HFFc6 (cell line): ENCODE measurements around the gene MAP1A. TPM values are rescaled to one million over a fixed set of nuclear protein-coding genes. Genes with fewer than 3 reads are reported as not detected.

Source experiments
- DNase-seq: peaks from one replicate; pipeline ENCODE4 v3.0.0-alpha.2; 2018
- H3K27ac Mint-ChIP-seq: 2 replicates; pipeline ENCODE4 v1.8.0; 2020; ENCODE audit warnings: mild to moderate bottlenecking, mixed read lengths
- H3K27me3 Mint-ChIP-seq: 2 replicates; pipeline ENCODE4 v1.8.0; 2021; ENCODE audit warnings: mild to moderate bottlenecking, moderate library complexity, mixed read lengths; ENCODE audit not compliant: insufficient read depth
- H3K36me3 Mint-ChIP-seq: 2 replicates; pipeline ENCODE4 v1.8.0; 2021; ENCODE audit warnings: low read depth, mixed read lengths
- H3K4me1 Mint-ChIP-seq: 2 replicates; pipeline ENCODE4 v1.8.0; 2020; ENCODE audit warnings: low read depth, mixed read lengths
- H3K4me3 Mint-ChIP-seq: 2 replicates; pipeline ENCODE4 v1.8.0; 2020; ENCODE audit warnings: mild to moderate bottlenecking, moderate library complexity, mixed read lengths
- H3K9me3 Mint-ChIP-seq: 2 replicates; pipeline ENCODE4 v1.8.0; 2020; ENCODE audit warnings: mild to moderate bottlenecking, mixed read lengths
- total RNA-seq, 6 experiments: library from RNA; stranded (reverse); fragmentation: NEBNext Ultra II Directional; extraction: Animal tissue kit (Norgen Biotek cat#: 25700); gene quantifications; 2 replicates in 1 of 6; 3 replicates in 5 of 6; pipeline ENCODE4 v1.2.3, GENCODE V29; 2021
- TF ChIP-seq, protein P1 (sequence below): fragments of 200-600 bp; sonication (generic); IDR thresholded peaks from 2 replicates; pipeline ENCODE4 v1.5.0; 2021; ENCODE audit warnings: antibody characterized with exemption, mild to moderate bottlenecking

Gene MAP1A
- total RNA-seq, 6 experiments from 2014 or later, result 136 to 174 (median 169) TPM

DNA sequence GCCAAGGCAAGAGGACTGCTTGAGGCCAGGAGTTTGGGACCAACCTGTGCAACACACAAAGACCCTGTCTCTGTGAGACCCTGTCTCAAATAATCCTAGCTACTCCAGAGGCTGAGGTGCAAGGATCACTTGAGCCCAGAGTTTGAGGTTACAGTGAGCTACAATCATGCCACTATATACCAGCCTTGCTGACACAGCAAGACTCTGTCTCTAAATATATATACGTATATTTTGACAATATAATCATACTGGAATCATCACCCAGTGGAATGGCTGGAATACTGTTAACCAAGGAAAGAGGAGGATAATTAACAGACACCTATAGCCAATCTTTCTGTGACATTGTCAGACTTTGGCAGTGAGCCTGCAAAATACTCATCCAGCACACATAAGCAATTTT lies 9.0 kb upstream of the MAP1A start:
- H3K4me1 Mint-ChIP-seq, result peaks cover 71% of the 10 kb centered on the region
- H3K4me3 Mint-ChIP-seq, result no peak overlapping the region
- DNase-seq, result no peak
- TF ChIP-seq, protein P1, sequence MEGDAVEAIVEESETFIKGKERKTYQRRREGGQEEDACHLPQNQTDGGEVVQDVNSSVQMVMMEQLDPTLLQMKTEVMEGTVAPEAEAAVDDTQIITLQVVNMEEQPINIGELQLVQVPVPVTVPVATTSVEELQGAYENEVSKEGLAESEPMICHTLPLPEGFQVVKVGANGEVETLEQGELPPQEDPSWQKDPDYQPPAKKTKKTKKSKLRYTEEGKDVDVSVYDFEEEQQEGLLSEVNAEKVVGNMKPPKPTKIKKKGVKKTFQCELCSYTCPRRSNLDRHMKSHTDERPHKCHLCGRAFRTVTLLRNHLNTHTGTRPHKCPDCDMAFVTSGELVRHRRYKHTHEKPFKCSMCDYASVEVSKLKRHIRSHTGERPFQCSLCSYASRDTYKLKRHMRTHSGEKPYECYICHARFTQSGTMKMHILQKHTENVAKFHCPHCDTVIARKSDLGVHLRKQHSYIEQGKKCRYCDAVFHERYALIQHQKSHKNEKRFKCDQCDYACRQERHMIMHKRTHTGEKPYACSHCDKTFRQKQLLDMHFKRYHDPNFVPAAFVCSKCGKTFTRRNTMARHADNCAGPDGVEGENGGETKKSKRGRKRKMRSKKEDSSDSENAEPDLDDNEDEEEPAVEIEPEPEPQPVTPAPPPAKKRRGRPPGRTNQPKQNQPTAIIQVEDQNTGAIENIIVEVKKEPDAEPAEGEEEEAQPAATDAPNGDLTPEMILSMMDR, result no peak
- no peaks in the 10 kb centered on the region for H3K9me3 Mint-ChIP-seq
- no peaks in the 10 kb centered on the region for H3K36me3 Mint-ChIP-seq
- H3K27ac Mint-ChIP-seq, result peak overlapping the region; percentile 97
- no peaks in the 10 kb centered on the region for H3K27me3 Mint-ChIP-seq

DNA sequence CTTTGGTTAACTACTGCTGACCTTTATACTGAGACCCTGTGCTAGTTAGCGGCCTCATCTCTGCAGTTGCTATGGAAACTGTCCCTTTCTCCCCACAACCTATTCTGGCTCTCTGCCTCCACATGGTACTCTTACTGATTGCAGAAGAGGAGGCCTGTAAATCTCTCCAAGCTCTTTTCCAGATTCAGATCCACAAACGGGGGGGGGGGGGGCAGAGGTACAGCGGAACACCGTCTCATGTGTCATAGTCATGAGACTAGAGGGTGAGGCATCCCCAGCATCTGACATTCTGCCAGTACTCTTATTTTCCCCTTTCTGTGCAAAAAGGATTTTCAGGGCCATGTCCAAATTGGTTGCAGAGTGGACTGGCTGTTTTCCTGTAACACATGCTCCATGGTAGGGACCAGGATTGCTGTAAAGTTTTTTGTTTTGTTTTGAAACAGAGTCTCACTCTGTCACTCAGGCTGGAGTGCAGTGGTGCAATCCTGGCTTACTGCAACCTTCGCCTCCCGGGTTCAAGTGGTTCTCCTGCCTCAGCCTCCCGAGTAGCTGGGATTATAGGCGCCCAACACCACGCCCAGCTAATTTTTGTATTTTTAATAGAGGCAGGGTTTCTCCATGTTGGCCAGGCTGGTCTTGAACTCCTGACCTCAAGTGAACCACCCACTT lies 8.3 kb upstream of the MAP1A start:
- peak overlapping the region; percentile 97 for H3K27ac Mint-ChIP-seq
- TF ChIP-seq, protein P1, result no peak
- no peaks in the 10 kb centered on the region for H3K27me3 Mint-ChIP-seq
- DNase-seq, result peak; percentile 39
- H3K4me3 Mint-ChIP-seq, result peak overlapping the region; percentile 94
- H3K9me3 Mint-ChIP-seq, result no peaks in the 10 kb centered on the region
- H3K4me1 Mint-ChIP-seq, result peaks cover 78% of the 10 kb centered on the region
- no peaks in the 10 kb centered on the region for H3K36me3 Mint-ChIP-seq

DNA sequence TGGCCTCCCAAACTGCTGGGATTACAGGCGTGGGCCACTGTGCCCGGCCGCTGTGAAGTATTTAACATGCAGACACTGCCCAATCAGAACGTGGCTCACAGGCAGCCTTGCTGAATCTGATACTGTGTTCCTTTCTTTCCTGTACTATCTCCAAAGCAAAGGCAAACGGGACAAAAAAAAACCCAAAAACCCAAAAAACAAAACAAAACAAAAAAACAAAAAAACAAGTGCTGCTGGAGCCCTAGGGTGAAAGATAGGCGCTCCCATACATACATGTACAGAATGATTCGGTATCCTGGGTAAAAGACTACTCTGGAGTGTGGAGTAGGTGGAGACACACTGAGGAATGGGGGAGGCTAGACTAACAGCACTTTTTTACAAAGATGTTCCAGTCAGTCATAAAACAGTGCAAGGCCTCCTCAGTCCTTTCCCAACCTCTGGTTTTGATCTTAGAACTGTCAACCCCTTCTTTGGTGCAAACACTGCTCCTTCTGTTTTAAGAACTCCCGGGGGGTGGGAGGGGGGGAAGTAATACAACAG lies 7.7 kb upstream of the MAP1A start:
- Mint-ChIP-seq H3K27ac (peak overlapping the region; percentile 97), H3K4me1 (peaks cover 80% of the 10 kb centered on the region), H3K36me3 (no peaks in the 10 kb centered on the region), H3K27me3 (peaks cover 2% of the 10 kb centered on the region; the same call in 1 of the 2 replicates), H3K4me3 (peak overlapping the region; percentile 94), H3K9me3 (no peaks in the 10 kb centered on the region)
- TF ChIP-seq, protein P1, result no peak
- peak; percentile 34 for DNase-seq

GRCh38 chr15:43510200-43511011 lies 7.0 kb upstream of the MAP1A start:
- Mint-ChIP-seq H3K4me1 (peaks cover 79% of the 10 kb centered on the region), H3K4me3 (peak overlapping the region; percentile 94), H3K36me3 (no peaks in the 10 kb centered on the region), H3K9me3 (no peaks in the 10 kb centered on the region), H3K27me3 (peaks cover 2% of the 10 kb centered on the region; the same call in 1 of the 2 replicates), H3K27ac (peak overlapping the region; percentile 97)
- TF ChIP-seq, protein P1, result peak; percentile 63
- DNase-seq, result peak; percentile 99

DNA sequence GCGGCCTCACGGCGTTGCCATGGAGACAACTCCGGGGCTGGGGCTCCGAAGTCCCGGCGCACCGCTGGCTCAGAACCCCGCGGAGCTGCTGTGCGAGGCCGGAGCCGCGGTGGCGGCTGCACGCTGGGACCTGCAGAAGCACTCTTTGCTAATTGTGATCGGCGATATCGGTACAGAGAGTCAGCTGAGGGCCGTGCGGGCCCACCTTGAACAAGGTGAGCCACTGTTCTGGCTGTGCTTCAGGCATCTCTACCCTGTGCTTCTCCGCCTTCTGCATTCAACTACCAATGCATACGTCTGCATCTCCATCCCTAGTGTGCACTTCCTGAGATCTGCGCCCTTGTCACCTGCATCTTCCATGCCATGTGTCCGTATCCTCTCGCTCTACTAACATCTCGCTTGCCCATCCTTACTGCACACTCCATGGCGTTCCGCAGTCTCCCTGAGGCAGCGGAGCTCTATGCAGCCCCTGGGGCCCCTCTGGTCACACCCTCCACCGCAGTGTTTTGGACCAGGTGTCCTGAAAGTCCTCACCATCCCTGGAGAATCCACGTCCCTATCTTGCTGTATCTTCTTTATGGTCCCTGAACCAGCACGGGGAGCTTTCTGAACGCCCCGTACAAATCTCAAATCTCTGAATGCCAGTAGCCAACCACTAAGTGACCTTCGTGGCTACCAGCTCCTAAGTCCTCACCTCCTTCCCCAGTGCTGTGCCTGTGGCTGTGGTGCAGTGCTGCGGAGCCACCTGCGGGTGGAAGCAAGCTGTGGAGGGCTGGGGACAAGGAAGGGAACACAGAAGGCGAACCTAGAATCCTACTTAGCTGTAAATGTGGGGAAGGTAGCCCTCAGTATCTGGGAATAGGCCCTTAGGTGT lies 6.2 kb upstream of the MAP1A start:
- Mint-ChIP-seq H3K36me3 (no peaks in the 10 kb centered on the region), H3K27ac (peak overlapping the region; percentile 86), H3K4me1 (peaks cover 79% of the 10 kb centered on the region), H3K9me3 (no peaks in the 10 kb centered on the region), H3K4me3 (peak overlapping the region; percentile 94), H3K27me3 (peaks cover 2% of the 10 kb centered on the region; the same call in 1 of the 2 replicates)
- TF ChIP-seq, protein P1, result peak; percentile 57
- DNase-seq, result no peak
